Sigmoid colon (tissue), 7 donors: ENCODE measurements around the gene F2RL1. TPM values are rescaled to one million over a fixed set of nuclear protein-coding genes. Genes with fewer than 3 reads are reported as not detected.
"Not testable (repeated sequence)": the region's sequence is repeated elsewhere in the genome, so short reads cannot be mapped to it uniquely, and the experiment has no call there.

Experiments used
- DNase-seq: peaks from one replicate; pipeline ENCODE4 v3.0.0-alpha.2; 2019
- H3K27ac ChIP-seq, 4 donors: fragments of 200-600 bp; sonication (generic); one replicate each; pipeline ENCODE4 v1.5.1; 2016 to 2019; ENCODE audit warnings: mild to moderate bottlenecking in 1 of 4
- H3K27me3 ChIP-seq, 3 donors: fragments of 200-600 bp; sonication (generic); one replicate each; pipeline ENCODE4 v1.5.1; 2019; ENCODE audit warnings: mild to moderate bottlenecking in 1 of 3
- H3K36me3 ChIP-seq, 4 donors: fragments of 200-600 bp; sonication (generic); one replicate each; pipeline ENCODE4 v1.5.1; 2016 to 2019
- H3K4me1 ChIP-seq, 4 donors: fragments of 200-600 bp; sonication (generic); one replicate each; pipeline ENCODE4 v1.5.1; 2017 to 2019
- H3K4me3 ChIP-seq, 4 donors: fragments of 200-600 bp; sonication (generic); one replicate each; pipeline ENCODE4 v1.5.1; 2017 to 2019; ENCODE audit warnings: mild to moderate bottlenecking in 2 of 4, moderate library complexity in 1 of 4
- H3K9me3 ChIP-seq, 4 donors: fragments of 200-600 bp in 3 of 4; sonication (generic) in 3 of 4; one replicate each; pipeline versions ENCODE4 v1.5.1 to v1.6.1; 2013 to 2019
- EP300 ChIP-seq, 4 donors: sonication (generic); formaldehyde crosslinking; IDR thresholded peaks; one replicate each; pipeline ENCODE4 v1.6.1; 2017; ENCODE audit warnings: antibody characterized with exemption in 4 of 4
- POLR2A ChIP-seq, 2 donors: fragments of 450-650 bp; IDR thresholded peaks; one replicate each; pipeline ENCODE4 v1.6.1; 2016; ENCODE audit warnings: antibody characterized with exemption in 2 of 2, mild to moderate bottlenecking in 2 of 2, moderate library complexity in 2 of 2
- POLR2AphosphoS5 ChIP-seq, 4 donors: sonication (generic); formaldehyde crosslinking; IDR thresholded peaks; one replicate each; pipeline ENCODE4 v1.6.1; 2017; ENCODE audit warnings: antibody characterized with exemption in 4 of 4
- WGBS, 2 donors: extraction: QIAGEN DNeasy Blood & Tissue Kit; methylation state at CpG; one replicate each; pipeline ENCODE4 v1.1.7; 2013; 5-methylcytosine and 5-hydroxymethylcytosine counted together
- intact Hi-C: fragments of 100-400 bp; cut with DNase I; formaldehyde crosslinking; loops from one replicate; pipeline ENCODE4 v1.15.1; 2023
- polyA plus RNA-seq, 3 donors: library from polyadenylated mRNA; stranded (reverse); fragments of 200-250 nt; gene quantifications; one replicate each; pipeline ENCODE4 v1.2.3, GENCODE V29; 2013
- total RNA-seq, 4 donors: library from RNA; depleted of rRNA; stranded (reverse); fragments of >200 nt; gene quantifications; one replicate each; pipeline ENCODE4 v1.1.0, GENCODE V29; 2016
- TF ChIP-seq, protein P1 (sequence below), 4 experiments: fragments of 450-650 bp in 3 of 4; fragments of 200-600 bp in 1 of 4; IDR thresholded peaks; one replicate each; pipeline ENCODE4 v1.5.1; 2016 to 2019; ENCODE audit warnings: antibody characterized with exemption in 4 of 4, mild to moderate bottlenecking in 3 of 4, moderate library complexity in 2 of 4
- donor health status: healthy with polysubstance abuse.
- donor health status: Bipolar disorder and iron deficiency.
- donor health status: healthy.

F2RL1 gene
- total and polyA plus RNA-seq, 7 donors, result 0.16 to 51.7 (median 0.55) TPM

DNA sequence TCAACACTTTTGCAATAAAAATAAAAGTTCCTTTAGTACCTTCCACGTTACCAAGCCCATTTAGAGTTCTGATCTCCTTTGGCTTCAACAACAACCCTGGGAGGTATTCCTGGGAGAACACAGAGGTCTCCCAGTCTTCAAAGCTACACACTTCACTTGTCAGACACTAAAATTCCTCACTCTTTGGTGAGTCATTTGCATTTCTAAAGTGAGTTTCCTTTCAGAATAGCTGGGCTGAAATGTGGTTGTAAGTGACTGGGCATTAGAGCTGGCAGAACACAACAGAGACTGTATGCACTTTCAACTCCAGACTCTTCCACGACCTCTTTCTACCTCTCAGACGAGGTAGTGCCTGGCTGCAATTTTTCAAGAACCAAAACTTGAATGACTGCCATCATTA is 11.5 kb upstream of the F2RL1 start:
- TF ChIP-seq EP300 (IDR thresholded peaks at IDR 0.05) (no peak), POLR2A (IDR thresholded peaks at IDR 0.05) (no peak), POLR2AphosphoS5 (IDR thresholded peaks at IDR 0.05) (no peak)
- TF ChIP-seq, protein P1, sequence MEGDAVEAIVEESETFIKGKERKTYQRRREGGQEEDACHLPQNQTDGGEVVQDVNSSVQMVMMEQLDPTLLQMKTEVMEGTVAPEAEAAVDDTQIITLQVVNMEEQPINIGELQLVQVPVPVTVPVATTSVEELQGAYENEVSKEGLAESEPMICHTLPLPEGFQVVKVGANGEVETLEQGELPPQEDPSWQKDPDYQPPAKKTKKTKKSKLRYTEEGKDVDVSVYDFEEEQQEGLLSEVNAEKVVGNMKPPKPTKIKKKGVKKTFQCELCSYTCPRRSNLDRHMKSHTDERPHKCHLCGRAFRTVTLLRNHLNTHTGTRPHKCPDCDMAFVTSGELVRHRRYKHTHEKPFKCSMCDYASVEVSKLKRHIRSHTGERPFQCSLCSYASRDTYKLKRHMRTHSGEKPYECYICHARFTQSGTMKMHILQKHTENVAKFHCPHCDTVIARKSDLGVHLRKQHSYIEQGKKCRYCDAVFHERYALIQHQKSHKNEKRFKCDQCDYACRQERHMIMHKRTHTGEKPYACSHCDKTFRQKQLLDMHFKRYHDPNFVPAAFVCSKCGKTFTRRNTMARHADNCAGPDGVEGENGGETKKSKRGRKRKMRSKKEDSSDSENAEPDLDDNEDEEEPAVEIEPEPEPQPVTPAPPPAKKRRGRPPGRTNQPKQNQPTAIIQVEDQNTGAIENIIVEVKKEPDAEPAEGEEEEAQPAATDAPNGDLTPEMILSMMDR (IDR thresholded peaks at IDR 0.05), result no peak
- 80 to 82% methylated on average over 3 of the region's 3 CpGs for WGBS, 2 donors
- Histone ChIP-seq H3K9me3 (no peaks in the 10 kb centered on the region), H3K4me1 (no peaks in the 10 kb centered on the region), H3K36me3 (no peaks in the 10 kb centered on the region), H3K27me3 (no peaks in the 10 kb centered on the region), H3K4me3 (no peak overlapping the region), H3K27ac (no peak overlapping the region)
- intact Hi-C loops, result no loop called here
- DNase-seq, result no peak

GRCh38 chr5:76808141-76808691 is 10.6 kb upstream of the F2RL1 start:
- intact Hi-C loops, result no loop called here
- Histone ChIP-seq H3K27ac (no peak overlapping the region), H3K4me3 (no peak overlapping the region), H3K4me1 (no peaks in the 10 kb centered on the region), H3K27me3 (no peaks in the 10 kb centered on the region), H3K9me3 (no peaks in the 10 kb centered on the region), H3K36me3 (no peaks in the 10 kb centered on the region)
- TF ChIP-seq EP300 (IDR thresholded peaks at IDR 0.05) (no peak), POLR2A (IDR thresholded peaks at IDR 0.05) (no peak), POLR2AphosphoS5 (IDR thresholded peaks at IDR 0.05) (no peak)
- TF ChIP-seq, protein P1 (IDR thresholded peaks at IDR 0.05), result no peak
- no peak for DNase-seq
- 86% methylated on average over 5 of the region's 5 CpGs for WGBS, 2 donors

DNA sequence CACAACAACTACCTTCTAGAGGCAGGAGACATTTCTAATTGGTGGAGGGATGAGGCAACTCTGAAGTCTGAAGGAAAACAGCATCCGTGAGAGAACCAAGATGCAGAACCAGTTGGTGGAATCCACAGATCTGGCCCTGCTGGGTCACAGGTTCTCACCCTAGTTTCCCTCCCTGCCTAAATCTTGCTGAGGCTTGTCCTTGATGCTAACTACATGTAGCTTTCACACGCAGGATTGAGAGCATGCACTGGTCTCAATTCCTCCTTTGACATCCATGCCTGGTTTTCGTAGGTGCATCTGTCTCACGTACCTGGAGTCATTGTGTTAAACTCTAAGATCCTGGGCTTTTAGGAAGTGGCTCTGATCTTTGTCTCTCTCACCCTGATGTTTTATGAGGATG is 9.7 kb upstream of the F2RL1 start:
- H3K27me3 ChIP-seq, result no peaks in the 10 kb centered on the region
- intact Hi-C loops, result no loop called here
- no peaks in the 10 kb centered on the region for H3K36me3 ChIP-seq
- no peaks in the 10 kb centered on the region for H3K4me1 ChIP-seq
- DNase-seq, result no peak
- no peak overlapping the region for H3K4me3 ChIP-seq
- H3K27ac ChIP-seq, result no peak overlapping the region
- H3K9me3 ChIP-seq, result no peaks in the 10 kb centered on the region
- TF ChIP-seq, protein P1 (IDR thresholded peaks at IDR 0.05), result no peak
- 88 to 91% methylated on average over 4 of the region's 4 CpGs for WGBS, 2 donors

DNA sequence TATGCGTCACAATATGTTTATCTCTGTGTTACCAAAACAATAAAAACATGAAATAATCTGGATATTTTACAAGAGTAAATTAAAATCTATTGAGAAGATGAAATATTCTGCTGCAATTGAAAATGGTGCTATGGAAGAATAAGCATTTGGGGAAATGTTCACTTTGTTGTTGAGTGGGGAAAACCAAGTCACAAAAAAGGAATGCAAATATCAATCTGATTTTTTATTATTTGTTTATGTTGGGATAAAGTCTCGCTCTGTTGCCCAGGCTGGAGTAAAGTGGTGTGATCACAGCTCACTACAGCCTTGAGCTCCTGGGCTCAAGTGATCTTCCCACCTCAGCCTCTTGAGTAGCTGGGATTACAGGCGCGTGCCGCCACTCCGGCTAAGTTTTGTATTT is 8.6 kb upstream of the F2RL1 start:
- no peaks in the 10 kb centered on the region for H3K27me3 ChIP-seq
- H3K9me3 ChIP-seq, result no peaks in the 10 kb centered on the region
- no peak overlapping the region for H3K27ac ChIP-seq
- 88 to 92% methylated on average over 6 of the region's 6 CpGs for WGBS, 2 donors
- intact Hi-C loops, result no loop called here
- H3K4me1 ChIP-seq, result no peaks in the 10 kb centered on the region
- H3K36me3 ChIP-seq, result no peaks in the 10 kb centered on the region
- TF ChIP-seq EP300 (IDR thresholded peaks at IDR 0.05) (no peak), POLR2AphosphoS5 (IDR thresholded peaks at IDR 0.05) (no peak), POLR2A (IDR thresholded peaks at IDR 0.05) (no peak)
- TF ChIP-seq, protein P1 (IDR thresholded peaks at IDR 0.05), result no peak
- H3K4me3 ChIP-seq, result no peak overlapping the region
- DNase-seq, result no peak

DNA sequence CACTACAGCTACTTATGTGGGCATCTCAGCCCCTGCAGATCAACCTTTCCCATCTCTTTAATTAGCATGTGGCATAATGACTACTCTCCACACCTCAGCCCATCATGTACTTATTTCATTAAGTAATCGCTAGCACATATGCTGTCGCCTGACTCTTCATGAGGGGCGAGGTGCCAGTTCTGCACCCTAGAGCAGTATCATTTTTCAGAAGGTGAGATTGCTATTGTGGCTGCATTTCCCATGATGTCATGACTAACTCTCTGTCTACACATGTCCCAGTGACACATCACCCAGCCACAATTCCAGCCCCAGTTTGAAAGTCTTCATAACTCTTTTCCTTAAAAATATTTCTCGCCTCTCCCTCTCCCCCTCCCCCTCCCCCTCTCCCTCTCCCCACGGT is 7.6 kb upstream of the F2RL1 start:
- TF ChIP-seq, protein P1 (IDR thresholded peaks at IDR 0.05), result no peak
- TF ChIP-seq EP300 (IDR thresholded peaks at IDR 0.05) (no peak), POLR2A (IDR thresholded peaks at IDR 0.05) (no peak), POLR2AphosphoS5 (IDR thresholded peaks at IDR 0.05) (no peak)
- 93 to 97% methylated on average over 5 of the region's 5 CpGs for WGBS, 2 donors

DNA sequence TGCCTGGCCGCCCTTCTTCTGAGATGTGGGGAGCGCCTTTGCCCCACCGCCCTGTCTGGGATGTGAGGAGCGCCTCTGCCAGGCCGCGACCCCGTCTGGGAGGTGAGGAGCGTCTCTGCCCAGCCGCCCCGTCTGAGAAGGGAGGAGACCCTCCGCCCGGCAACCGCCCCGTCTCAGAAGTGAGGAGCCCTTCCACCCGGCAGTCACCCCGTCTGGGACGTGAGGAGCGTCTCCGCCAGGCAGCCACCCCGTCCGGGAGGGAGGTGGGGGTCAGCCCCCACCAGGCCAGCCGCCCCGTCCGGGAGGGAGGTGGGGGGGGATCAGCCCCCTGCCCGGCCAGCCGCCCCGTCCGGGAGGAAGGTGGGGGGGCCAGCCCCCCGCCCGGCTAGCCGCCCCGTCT is 6.6 kb upstream of the F2RL1 start:
- H3K4me3 ChIP-seq, H3K27me3 ChIP-seq, H3K27ac ChIP-seq, H3K9me3 ChIP-seq, intact Hi-C loops, H3K36me3 ChIP-seq, DNase-seq, H3K4me1 ChIP-seq: not testable (repeated sequence)
- WGBS, 2 donors, result 95 to 97% methylated on average over 32 of the region's 32 CpGs

More for the DNA sequence above, 7.6 kb upstream of the F2RL1 start:
- Histone ChIP-seq H3K4me1 (no peaks in the 10 kb centered on the region), H3K27ac (no peak overlapping the region), H3K9me3 (no peaks in the 10 kb centered on the region), H3K4me3 (no peak overlapping the region), H3K27me3 (no peaks in the 10 kb centered on the region), H3K36me3 (no peaks in the 10 kb centered on the region)
- intact Hi-C loops, result no loop called here
- no peak for DNase-seq
